ENCODE data around the gene SIK3. TPM values are rescaled to one million over a fixed set of nuclear protein-coding genes. Genes with fewer than 3 reads are reported as not detected.

SIK3 gene
- total and polyA plus RNA-seq, 12 donors = 11.7 to 176 (median 25.2) TPM

DNA sequence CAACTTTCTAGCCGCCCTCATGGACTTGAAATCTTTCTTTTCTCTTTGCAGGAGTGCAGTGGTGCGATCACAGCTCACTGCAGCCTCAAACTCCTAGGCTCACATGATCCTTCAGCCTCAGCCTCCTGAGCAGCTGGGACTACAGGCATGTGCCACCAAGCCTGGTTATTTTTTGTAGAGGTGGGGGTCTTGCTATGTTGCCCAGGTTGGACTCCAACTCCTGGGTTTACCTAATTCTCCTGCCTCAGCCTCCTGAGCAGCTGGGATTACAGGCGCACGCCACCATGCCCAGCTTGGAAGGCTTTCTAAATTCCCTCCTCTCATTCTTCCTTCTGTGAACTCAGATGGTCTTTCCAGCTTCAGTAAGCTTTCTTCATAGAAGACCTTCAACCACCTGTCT is 256.1 kb downstream of the SIK3 start:
- no peak overlapping the region for H3K27ac ChIP-seq
- no peak for TF ChIP-seq POLR2A (IDR thresholded peaks at IDR 0.05)
- TF ChIP-seq, protein P1, sequence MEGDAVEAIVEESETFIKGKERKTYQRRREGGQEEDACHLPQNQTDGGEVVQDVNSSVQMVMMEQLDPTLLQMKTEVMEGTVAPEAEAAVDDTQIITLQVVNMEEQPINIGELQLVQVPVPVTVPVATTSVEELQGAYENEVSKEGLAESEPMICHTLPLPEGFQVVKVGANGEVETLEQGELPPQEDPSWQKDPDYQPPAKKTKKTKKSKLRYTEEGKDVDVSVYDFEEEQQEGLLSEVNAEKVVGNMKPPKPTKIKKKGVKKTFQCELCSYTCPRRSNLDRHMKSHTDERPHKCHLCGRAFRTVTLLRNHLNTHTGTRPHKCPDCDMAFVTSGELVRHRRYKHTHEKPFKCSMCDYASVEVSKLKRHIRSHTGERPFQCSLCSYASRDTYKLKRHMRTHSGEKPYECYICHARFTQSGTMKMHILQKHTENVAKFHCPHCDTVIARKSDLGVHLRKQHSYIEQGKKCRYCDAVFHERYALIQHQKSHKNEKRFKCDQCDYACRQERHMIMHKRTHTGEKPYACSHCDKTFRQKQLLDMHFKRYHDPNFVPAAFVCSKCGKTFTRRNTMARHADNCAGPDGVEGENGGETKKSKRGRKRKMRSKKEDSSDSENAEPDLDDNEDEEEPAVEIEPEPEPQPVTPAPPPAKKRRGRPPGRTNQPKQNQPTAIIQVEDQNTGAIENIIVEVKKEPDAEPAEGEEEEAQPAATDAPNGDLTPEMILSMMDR (IDR thresholded peaks at IDR 0.05) = no peak
- no peaks in the 10 kb centered on the region for H3K9me3 ChIP-seq (replicated peaks in 1 of 3)
- intact Hi-C loops (cut with DNase I) = no loop called here
- peaks cover 0 to 31% of the 10 kb centered on the region in 2 donors for H3K36me3 ChIP-seq (replicated peaks in 1 of 2)
- 95 to 100% (median 97%) methylated on average over 4 of the region's 4 CpGs for WGBS, 4 donors
- H3K4me3 ChIP-seq = no peak overlapping the region
- no peaks in the 10 kb centered on the region for H3K27me3 ChIP-seq
- no peak for DNase-seq
- H3K4me1 ChIP-seq (replicated peaks in 1 of 2) = no peaks in the 10 kb centered on the region

- no peaks in the 10 kb centered on the region for H3K9me3 ChIP-seq (replicated peaks in 1 of 3)
- intact Hi-C loops (cut with DNase I) = no loop called here
- H3K4me1 ChIP-seq (replicated peaks in 1 of 2) = peaks cover under 1 to 7% of the 10 kb centered on the region in 2 donors
- H3K4me3 ChIP-seq = no peak overlapping the region
- no peak for DNase-seq
- no peak for TF ChIP-seq POLR2A (IDR thresholded peaks at IDR 0.05)
- TF ChIP-seq, protein P1 (IDR thresholded peaks at IDR 0.05) = no peak
- H3K27ac ChIP-seq = no peak overlapping the region
- WGBS, 4 donors = 70 to 92% (median 79%) methylated on average over 6 to 9 of the region's 9 CpGs
- peaks cover 0 to 18% of the 10 kb centered on the region in 2 donors for H3K36me3 ChIP-seq (replicated peaks in 1 of 2)
- H3K27me3 ChIP-seq = no peaks in the 10 kb centered on the region
Observed at GRCh38 chr11:116840746-116841296, 257.4 kb downstream of the SIK3 start.

DNA sequence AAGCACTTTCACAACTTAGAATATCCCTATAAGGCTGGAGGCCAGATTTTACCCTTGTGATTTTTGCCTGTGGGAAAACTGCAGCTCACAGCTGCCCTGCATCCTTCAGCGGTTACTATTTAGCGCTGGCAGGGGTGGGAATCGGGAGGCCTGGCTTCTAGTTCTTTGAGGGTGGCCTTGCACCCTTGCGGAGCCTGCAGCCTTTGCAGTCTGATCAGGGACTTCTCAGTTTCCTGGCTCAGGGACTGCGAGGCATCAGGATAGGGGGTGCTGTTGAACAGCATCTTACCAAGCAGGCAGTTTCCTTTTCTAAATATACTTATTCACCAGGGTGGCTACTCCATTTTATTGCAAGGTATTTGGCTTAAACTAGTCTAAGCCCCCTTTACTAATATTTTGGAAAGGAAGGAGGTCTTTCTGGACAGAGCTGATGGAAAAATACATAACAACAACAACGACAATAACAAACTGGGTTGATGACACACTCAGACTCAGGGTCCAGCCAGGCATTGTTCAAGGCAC is 257.9 kb downstream of the SIK3 start:
- Histone ChIP-seq H3K27ac (no peak overlapping the region), H3K27me3 (no peaks in the 10 kb centered on the region), H3K36me3 (replicated peaks in 1 of 2) (peaks cover 0 to 13% of the 10 kb centered on the region in 2 donors), H3K4me1 (replicated peaks in 1 of 2) (peaks cover 6 to 12% of the 10 kb centered on the region in 2 donors), H3K4me3 (no peak overlapping the region), H3K9me3 (replicated peaks in 1 of 3) (no peaks in the 10 kb centered on the region)
- TF ChIP-seq, protein P1 (IDR thresholded peaks at IDR 0.05) = no peak
- no peak for TF ChIP-seq POLR2A (IDR thresholded peaks at IDR 0.05)
- no peak for DNase-seq
- intact Hi-C loops (cut with DNase I) = no loop called here
- 45 to 74% (median 53%) methylated on average over 4 to 6 of the region's 6 CpGs for WGBS, 4 donors

DNA sequence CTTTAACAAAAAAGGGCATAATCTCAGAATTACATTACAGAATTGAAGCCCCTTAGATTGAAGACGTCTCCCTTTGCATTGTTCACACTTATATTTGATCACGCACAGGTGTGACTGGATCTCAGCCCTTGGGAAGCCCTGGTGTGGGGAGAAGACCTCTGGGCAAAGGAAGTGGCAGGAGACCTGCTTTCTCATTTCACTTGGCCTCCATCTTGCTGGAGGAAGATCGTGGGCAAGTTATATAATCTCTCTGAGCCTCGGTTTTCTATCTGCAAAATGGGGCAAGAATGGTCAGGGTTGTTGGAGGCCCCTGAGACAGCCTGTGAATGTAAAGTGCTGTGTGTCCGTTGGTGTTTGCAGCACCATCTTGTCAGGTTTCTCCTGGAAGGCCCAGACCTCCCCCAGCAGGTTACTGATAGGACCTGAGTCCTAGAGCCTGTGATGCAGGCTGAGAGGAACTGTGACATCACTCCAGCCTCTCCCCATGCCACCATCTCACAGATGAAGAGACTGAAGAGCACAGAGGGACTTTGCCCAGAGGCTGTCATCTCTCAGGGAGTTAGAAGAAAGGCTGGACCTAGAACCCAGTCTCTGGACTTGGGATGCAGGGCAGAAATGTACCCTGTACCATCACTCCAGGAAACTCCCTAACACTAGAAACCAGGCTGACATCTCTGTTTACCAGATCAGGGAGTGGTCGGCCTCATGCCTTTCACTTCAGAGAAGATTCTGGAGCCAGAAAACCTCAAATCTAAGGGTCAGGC is 259.7 kb downstream of the SIK3 start:
- 87 to 90% (median 88%) methylated on average over 6 of the region's 6 CpGs for WGBS, 4 donors
- TF ChIP-seq, protein P1 (IDR thresholded peaks at IDR 0.05) = no peak
- TF ChIP-seq POLR2A (IDR thresholded peaks at IDR 0.05) = no peak
- intact Hi-C loops (cut with DNase I) = loop anchor here in 1 of 2 donors (5.0 kb wide), 1 partner anchor 46 kb away; the partner anchor contains the start of gene APOA5

More for the DNA sequence above, 259.7 kb downstream of the SIK3 start:
- H3K27me3 ChIP-seq = no peaks in the 10 kb centered on the region
- DNase-seq = no peak
- peaks cover 0 to under 1% of the 10 kb centered on the region in 2 donors for H3K36me3 ChIP-seq (replicated peaks in 1 of 2)
- peaks cover 9 to 17% of the 10 kb centered on the region in 2 donors for H3K4me1 ChIP-seq (replicated peaks in 1 of 2)
- no peak overlapping the region for H3K4me3 ChIP-seq
- no peak overlapping the region for H3K27ac ChIP-seq
- no peaks in the 10 kb centered on the region for H3K9me3 ChIP-seq (replicated peaks in 1 of 3)

Data from adrenal gland (tissue), 12 donors.